ENCODE measurements around the gene CD276.

CD276 gene

DNA sequence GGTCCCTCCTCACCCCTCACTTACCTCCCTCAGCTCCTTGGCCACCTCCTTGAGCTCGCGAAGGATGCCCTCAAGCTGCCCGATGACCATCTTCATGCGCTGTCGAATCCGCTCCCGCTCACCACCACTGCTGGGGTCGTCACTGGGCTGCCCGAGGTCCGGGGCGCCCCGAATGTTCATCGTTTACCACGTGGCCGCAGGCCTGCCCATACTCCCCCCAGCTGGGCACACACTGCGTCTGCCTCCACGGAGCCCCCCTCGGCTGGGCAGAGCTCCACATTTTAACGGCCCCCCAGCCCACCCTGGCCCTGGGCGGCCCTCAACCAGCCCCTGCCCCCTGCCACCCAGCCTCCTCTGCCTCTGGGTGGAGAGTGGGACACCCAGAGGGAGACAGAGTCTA lies 66.8 kb downstream of the CD276 start:
- DNase-seq (ENCODE audit: low read depth): no peak
- no peak overlapping the region for H3K4me3 ChIP-seq (ENCODE audit: low read length)
- TF ChIP-seq, protein P1, sequence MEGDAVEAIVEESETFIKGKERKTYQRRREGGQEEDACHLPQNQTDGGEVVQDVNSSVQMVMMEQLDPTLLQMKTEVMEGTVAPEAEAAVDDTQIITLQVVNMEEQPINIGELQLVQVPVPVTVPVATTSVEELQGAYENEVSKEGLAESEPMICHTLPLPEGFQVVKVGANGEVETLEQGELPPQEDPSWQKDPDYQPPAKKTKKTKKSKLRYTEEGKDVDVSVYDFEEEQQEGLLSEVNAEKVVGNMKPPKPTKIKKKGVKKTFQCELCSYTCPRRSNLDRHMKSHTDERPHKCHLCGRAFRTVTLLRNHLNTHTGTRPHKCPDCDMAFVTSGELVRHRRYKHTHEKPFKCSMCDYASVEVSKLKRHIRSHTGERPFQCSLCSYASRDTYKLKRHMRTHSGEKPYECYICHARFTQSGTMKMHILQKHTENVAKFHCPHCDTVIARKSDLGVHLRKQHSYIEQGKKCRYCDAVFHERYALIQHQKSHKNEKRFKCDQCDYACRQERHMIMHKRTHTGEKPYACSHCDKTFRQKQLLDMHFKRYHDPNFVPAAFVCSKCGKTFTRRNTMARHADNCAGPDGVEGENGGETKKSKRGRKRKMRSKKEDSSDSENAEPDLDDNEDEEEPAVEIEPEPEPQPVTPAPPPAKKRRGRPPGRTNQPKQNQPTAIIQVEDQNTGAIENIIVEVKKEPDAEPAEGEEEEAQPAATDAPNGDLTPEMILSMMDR (IDR thresholded peaks at IDR 0.05; ENCODE audit: insufficient read depth, low read depth, low read length, missing control alignments): no peak

DNA sequence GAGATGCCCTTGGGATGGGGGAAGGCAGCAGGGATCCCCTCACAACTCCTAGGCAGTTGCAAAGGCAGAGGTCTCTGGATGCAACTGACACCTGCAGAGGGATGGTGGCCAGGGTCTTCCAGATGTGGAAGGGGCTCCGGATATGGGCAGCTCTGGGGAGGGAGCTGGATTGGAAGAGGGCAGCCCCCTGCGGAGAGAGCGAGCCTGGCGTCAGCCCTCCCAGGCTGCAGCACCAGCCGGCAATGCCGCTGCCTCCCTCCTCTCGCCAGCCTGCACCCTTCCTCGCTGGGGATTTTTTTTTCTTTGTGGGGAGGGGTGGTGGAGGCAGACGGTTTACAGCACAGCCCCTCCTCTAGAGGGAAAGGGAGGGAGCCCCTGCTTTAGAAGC lies 67.3 kb downstream of the CD276 start:
- no peak for DNase-seq (ENCODE audit: low read depth)
- no peak overlapping the region for H3K4me3 ChIP-seq (ENCODE audit: low read length)
- TF ChIP-seq, protein P1 (IDR thresholded peaks at IDR 0.05; ENCODE audit: insufficient read depth, low read depth, low read length, missing control alignments): no peak

DNA sequence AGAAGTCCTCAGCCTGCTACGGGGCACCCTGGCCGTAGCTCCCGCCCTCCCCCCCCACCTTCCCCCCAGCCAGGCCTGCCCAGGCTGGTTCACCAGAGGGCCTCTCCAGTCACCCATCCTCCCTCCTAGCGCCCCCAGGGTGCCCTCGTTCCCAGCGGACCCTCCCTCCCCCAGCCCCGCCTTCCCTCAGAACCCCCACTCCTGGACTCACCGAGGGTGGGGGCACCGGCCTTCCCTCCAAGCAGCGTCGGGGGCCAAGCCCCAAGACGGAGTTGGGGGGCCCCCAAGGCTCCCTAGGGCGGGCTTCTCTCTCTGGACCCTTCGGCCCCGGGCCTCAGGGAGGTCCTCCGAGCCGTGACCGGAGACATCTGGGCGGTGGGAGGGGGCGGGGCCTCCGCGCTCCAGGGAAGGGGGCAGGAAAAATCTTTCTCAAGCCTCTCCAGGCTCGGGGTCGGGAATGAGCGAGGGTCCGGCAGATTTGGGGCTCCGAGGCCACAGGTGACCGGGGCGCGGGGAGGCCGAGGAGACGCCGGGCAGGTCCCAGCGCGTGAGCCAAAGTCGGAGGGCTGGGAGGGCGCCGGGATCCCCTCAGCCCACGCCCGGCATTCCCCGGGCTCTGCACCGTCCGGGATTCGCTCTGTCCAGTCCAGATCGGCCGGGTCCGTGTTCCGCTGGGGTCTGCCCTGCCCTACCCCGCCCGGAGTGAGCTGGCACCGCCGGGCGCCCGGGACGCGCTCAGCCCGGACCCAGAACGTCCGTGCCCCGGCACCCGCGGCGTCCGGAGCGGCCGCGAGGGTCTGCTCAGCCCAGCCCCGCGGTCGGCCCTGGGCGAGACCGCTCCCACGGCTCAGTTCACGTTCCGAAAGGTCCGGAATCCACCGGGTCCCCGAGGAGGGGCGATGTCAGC lies 68.0 kb downstream of the CD276 start:
- TF ChIP-seq, protein P1 (IDR thresholded peaks at IDR 0.05; ENCODE audit: insufficient read depth, low read depth, low read length, missing control alignments): no peak
- H3K4me3 ChIP-seq (ENCODE audit: low read length): no peak overlapping the region
- DNase-seq (ENCODE audit: low read depth): no peak

GRCh38 chr15:73752806-73753193 lies 68.6 kb downstream of the CD276 start:
- TF ChIP-seq, protein P1 (IDR thresholded peaks at IDR 0.05; ENCODE audit: insufficient read depth, low read depth, low read length, missing control alignments): no peak
- no peak for DNase-seq (ENCODE audit: low read depth)
- H3K4me3 ChIP-seq (ENCODE audit: low read length): no peak overlapping the region

- TF ChIP-seq, protein P1 (IDR thresholded peaks at IDR 0.05; ENCODE audit: insufficient read depth, low read depth, low read length, missing control alignments): no peak
- peak; percentile 19 for DNase-seq (ENCODE audit: low read depth)
- no peak within 1 kb of the TSS for H3K4me3 ChIP-seq (ENCODE audit: low read length)
Measured at GRCh38 chr15:73753250-73754130, 69.3 kb downstream of the CD276 start, which contains the start of gene INSYN1. TSS of gene INSYN1 (minus strand) at chr15:73753351. CDS start at chr15:73751130, 2,221 bp downstream.

DNA sequence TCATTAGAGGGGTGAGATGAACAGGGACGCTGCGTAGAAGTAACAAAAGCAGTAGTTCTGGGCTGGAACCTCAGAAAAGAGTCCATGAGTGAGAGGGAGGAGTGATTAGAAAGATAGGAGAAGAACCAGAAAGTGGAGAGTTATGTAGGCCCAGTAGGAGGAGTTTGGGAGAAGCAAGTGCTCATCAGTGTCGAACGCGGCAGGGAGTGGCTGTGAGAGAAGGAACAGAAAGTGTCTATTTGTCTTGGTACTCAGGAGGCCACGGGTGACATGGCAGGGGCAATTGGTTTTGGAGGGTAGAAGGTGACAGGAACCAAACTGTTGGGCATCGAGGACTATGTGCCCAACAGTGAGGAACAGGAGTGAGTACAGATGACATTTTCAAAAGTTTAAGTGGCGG lies 70.3 kb downstream of the CD276 start:
- TF ChIP-seq, protein P1 (IDR thresholded peaks at IDR 0.05; ENCODE audit: insufficient read depth, low read depth, low read length, missing control alignments): no peak
- H3K4me3 ChIP-seq (ENCODE audit: low read length): no peak overlapping the region
- no peak for DNase-seq (ENCODE audit: low read depth)

All from epithelial cell of esophagus (primary cell).